LNCaP clone FGC (cell line): Measurements from ENCODE around the gene PRPF38A.

ENCODE experiments used
- DNase-seq: peaks from one replicate; pipeline ENCODE4 v3.0.0-alpha.2; 2011; ENCODE audit warnings: low read depth
- H3K4me3 ChIP-seq: 2 replicates; pipeline ENCODE4 v1.5.1; 2011; ENCODE audit warnings: mild to moderate bottlenecking, low read depth, low read length, control low read depth
- CTCF ChIP-seq: IDR thresholded peaks from 2 replicates; pipeline ENCODE4 v1.5.1; 2012; ENCODE audit warnings: mild to moderate bottlenecking; ENCODE audit not compliant: control insufficient read depth, insufficient read depth; ENCODE audit errors: extremely low read depth

PRPF38A gene

GRCh38 chr1:52404116-52404974, at the start of gene PRPF38A, which contains the start of gene ORC1:
Gene PRPF38A (plus strand): TSS chr1:52404602. CDS start chr1:52404750, 148 bp downstream.
Gene ORC1 (minus strand): TSS chr1:52404423. CDS start chr1:52402223, 2,200 bp downstream.
- TF ChIP-seq CTCF = peak; percentile 50
- peak within 1 kb of the TSS; percentile 82 for H3K4me3 ChIP-seq
- peak; percentile 94 for DNase-seq

- TF ChIP-seq CTCF = no peak
- no peak for DNase-seq
- no peak overlapping the region for H3K4me3 ChIP-seq
Measured at GRCh38 chr1:52355436-52355835, 49.0 kb upstream of the PRPF38A start.

- H3K4me3 ChIP-seq = no peak overlapping the region
- no peak for TF ChIP-seq CTCF
- no peak for DNase-seq
Measured at GRCh38 chr1:52355847-52356505, 48.4 kb upstream of the PRPF38A start.

- TF ChIP-seq CTCF = no peak
- H3K4me3 ChIP-seq = no peak overlapping the region
- no peak for DNase-seq
Measured at GRCh38 chr1:52356818-52357355, 47.5 kb upstream of the PRPF38A start.

- H3K4me3 ChIP-seq = no peak overlapping the region
Measured at GRCh38 chr1:52357397-52357796, 47.0 kb upstream of the PRPF38A start.

GRCh38 chr1:52358851-52359497, 45.4 kb upstream of the PRPF38A start:
- no peak overlapping the region for H3K4me3 ChIP-seq
- DNase-seq = no peak
- TF ChIP-seq CTCF = no peak

More at GRCh38 chr1:52357397-52357796, 47.0 kb upstream of the PRPF38A start:
- DNase-seq = no peak
- TF ChIP-seq CTCF = no peak
